Activated CD8-positive, alpha-beta memory T cell treated with anti-CD3 and anti-CD28 coated beads for 4 hours (primary cell): Measurements from ENCODE around the gene NEK11.

Experiments used
- DNase-seq, 2 donors: peaks; one replicate each; pipeline ENCODE4 v3.0.0-alpha.2; 2020; ENCODE audit warnings: low read depth in 2 of 2

Gene NEK11

GRCh38 chr3:131223373-131224289 lies 197.0 kb downstream of the NEK11 start:
- DNase-seq = no peak

GRCh38 chr3:131224886-131225550 lies 198.3 kb downstream of the NEK11 start:
- DNase-seq = no peak

GRCh38 chr3:131228522-131228921 lies 201.8 kb downstream of the NEK11 start:
- DNase-seq = no peak

GRCh38 chr3:131231710-131232389 lies 205.2 kb downstream of the NEK11 start:
- DNase-seq = no peak

GRCh38 chr3:131232711-131233267 lies 206.1 kb downstream of the NEK11 start:
- no peak for DNase-seq

- DNase-seq = no peak
Measured at GRCh38 chr3:131233900-131234668, 207.4 kb downstream of the NEK11 start.

GRCh38 chr3:131236421-131236820 lies 209.7 kb downstream of the NEK11 start:
- DNase-seq = no peak

GRCh38 chr3:131238496-131238895 lies 211.8 kb downstream of the NEK11 start:
- no peak for DNase-seq

GRCh38 chr3:131239267-131239666 lies 212.6 kb downstream of the NEK11 start:
- DNase-seq = no peak

GRCh38 chr3:131242201-131242600 lies 215.5 kb downstream of the NEK11 start:
- DNase-seq = no peak

- no peak for DNase-seq
Measured at GRCh38 chr3:131250466-131250865, 223.8 kb downstream of the NEK11 start.

GRCh38 chr3:131260525-131260924 lies 233.8 kb downstream of the NEK11 start:
- no peak for DNase-seq

GRCh38 chr3:131261104-131261503 lies 234.4 kb downstream of the NEK11 start:
- no peak for DNase-seq

- DNase-seq = no peak
Measured at GRCh38 chr3:131275556-131275955, 248.9 kb downstream of the NEK11 start.

GRCh38 chr3:131277836-131278497 lies 251.3 kb downstream of the NEK11 start:
- no peak for DNase-seq

GRCh38 chr3:131279577-131279976 lies 252.9 kb downstream of the NEK11 start:
- DNase-seq = no peak

GRCh38 chr3:131282379-131282778 lies 255.7 kb downstream of the NEK11 start:
- no peak for DNase-seq

GRCh38 chr3:131282967-131283366 lies 256.3 kb downstream of the NEK11 start:
- no peak for DNase-seq

- DNase-seq = no peak
Measured at GRCh38 chr3:131283862-131284261, 257.2 kb downstream of the NEK11 start.

GRCh38 chr3:131284302-131284701 lies 257.6 kb downstream of the NEK11 start:
- no peak for DNase-seq

- no peak for DNase-seq
Measured at GRCh38 chr3:131285456-131285855, 258.8 kb downstream of the NEK11 start.
